Activated T-cell treated with anti-CD3 and anti-CD28 coated beads for 48 hours (primary cell): ENCODE results near the gene TRIP10.
"Not testable (repeated sequence)": the region's sequence is repeated elsewhere in the genome, so short reads cannot be mapped to it uniquely, and the experiment has no call there.

ENCODE experiments used
- DNase-seq: peaks from one replicate; pipeline ENCODE4 v3.0.0-alpha.2; 2020; ENCODE audit warnings: low read depth

Gene TRIP10

GRCh38 chr19:6797646-6798045 is 58.2 kb downstream of the TRIP10 start:
- no peak for DNase-seq

GRCh38 chr19:6800160-6800790 is 60.8 kb downstream of the TRIP10 start:
- not testable (repeated sequence) for DNase-seq

- no peak for DNase-seq
These were observed 61.6 kb downstream of the TRIP10 start for GRCh38 chr19:6800991-6801484.
